ENCODE data around the gene VPS54. TPM values are rescaled to one million over a fixed set of nuclear protein-coding genes. Genes with fewer than 3 reads are reported as not detected.

The VPS54 gene
- total RNA-seq, 2 experiments from 2014 or later = 15.2 to 16.0 TPM

DNA sequence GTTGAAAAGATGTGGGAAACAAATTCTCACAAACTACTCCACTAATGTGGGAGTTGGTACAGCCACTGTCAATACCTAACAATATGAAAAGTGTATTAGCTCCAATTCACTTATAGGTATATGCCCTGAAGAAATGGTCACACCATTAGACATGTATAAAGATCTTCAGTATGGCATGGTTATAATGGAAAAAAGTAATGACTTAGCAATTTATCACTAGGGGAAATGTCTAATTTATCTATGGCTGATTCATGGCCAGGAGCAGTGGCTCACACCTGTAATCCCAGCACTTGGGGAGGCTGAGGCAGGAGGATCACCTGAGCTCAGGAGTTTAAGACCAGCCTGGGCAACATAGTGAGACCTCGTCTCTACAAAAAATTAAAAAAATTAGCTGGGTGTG, 125.1 kb downstream of the VPS54 start:
- POLR2A ChIA-PET = no interaction called here
- H3K4me3 Mint-ChIP-seq = no peak overlapping the region
- no peaks in the 10 kb centered on the region for H3K27me3 Mint-ChIP-seq
- peaks cover 49% of the 10 kb centered on the region for H3K36me3 Mint-ChIP-seq
- DNase-seq (no peak), ATAC-seq (ENCODE audit: low read depth) (no peak)
- no peak overlapping the region for H3K27ac Mint-ChIP-seq
- H3K4me1 Mint-ChIP-seq = no peaks in the 10 kb centered on the region
- no peaks in the 10 kb centered on the region for H3K9me3 Mint-ChIP-seq

DNA sequence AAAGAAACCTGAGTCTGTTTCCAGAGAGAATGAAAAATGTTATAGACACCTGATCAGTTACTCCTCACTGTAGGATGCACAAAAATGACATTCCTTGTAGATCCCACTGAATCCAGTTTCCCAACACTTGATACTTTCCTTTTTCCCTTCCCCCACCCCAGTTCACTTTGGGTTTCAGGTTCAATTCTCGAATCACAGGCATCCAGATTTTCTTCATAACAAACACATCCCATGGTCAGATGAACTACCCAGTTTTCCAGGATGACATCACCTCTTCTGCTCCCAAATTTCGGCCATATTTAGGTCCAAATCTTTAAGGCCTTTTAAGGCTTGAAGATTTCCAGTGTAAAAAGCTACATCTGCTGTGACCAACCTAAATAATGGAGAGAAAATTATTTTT, 126.1 kb downstream of the VPS54 start:
- Mint-ChIP-seq H3K9me3 (no peaks in the 10 kb centered on the region), H3K4me1 (no peaks in the 10 kb centered on the region), H3K4me3 (no peak overlapping the region), H3K27ac (no peak overlapping the region), H3K27me3 (no peaks in the 10 kb centered on the region), H3K36me3 (peaks cover 46% of the 10 kb centered on the region)
- DNase-seq (no peak), ATAC-seq (ENCODE audit: low read depth) (no peak)
- POLR2A ChIA-PET = interaction anchor here (0.7 kb wide), 1 partner anchor 818 kb away, joined by 3 read pairs; no protein-coding TSS in a partner anchor

DNA sequence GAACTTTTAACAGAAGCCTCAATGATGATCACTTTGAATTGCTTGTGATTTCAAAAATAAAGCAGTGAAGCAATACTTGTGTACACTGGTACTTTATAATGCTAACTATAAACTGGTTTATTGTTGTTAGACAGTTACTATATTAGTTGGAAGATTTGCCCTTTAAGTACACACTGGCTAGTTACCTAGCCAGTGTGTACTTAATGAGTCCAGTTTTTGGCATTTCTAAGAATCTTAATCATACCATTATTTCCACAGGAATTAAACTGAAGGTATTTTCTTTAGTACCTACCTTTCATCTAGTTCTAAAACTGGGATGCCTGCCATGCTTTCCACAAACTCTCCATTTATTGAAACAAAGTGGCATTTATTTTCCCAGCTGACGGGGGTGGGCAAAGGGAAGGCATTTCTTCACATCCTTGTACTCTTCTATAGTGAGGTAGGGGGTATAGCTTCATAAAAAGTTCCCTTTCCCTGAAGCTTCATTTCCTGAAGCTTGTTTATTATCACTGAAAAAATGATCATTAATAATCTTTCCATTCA, 127.7 kb downstream of the VPS54 start:
- no peak overlapping the region for H3K4me3 Mint-ChIP-seq
- H3K36me3 Mint-ChIP-seq = peaks cover 42% of the 10 kb centered on the region
- H3K4me1 Mint-ChIP-seq = no peaks in the 10 kb centered on the region
- no peak overlapping the region for H3K27ac Mint-ChIP-seq
- H3K9me3 Mint-ChIP-seq = no peaks in the 10 kb centered on the region
- ATAC-seq (ENCODE audit: low read depth) (no peak), DNase-seq (no peak)
- POLR2A ChIA-PET = no interaction called here
- no peaks in the 10 kb centered on the region for H3K27me3 Mint-ChIP-seq

DNA sequence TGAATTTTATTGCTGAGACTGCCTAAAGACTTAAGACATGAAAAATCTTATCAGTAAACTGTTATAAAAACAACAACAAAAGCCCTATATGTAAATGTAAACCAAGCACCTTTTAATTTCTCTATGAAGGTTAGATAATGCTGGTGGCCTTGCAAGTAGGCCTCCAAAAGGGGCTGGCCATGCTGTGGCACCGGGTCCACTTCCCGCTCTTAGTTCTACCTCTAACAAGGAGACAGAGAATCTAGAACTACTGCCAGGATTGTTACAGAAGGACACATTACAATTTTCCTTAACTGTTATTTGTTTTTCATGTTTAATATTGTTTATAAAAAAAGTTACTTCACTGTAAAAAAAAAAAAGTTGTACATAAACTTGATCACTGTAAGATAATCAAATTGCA, 128.6 kb downstream of the VPS54 start:
- no peak overlapping the region for H3K27ac Mint-ChIP-seq
- H3K9me3 Mint-ChIP-seq = no peaks in the 10 kb centered on the region
- peaks cover 44% of the 10 kb centered on the region for H3K36me3 Mint-ChIP-seq
- no peak for DNase-seq
- ATAC-seq (ENCODE audit: low read depth) = no peak
- no peaks in the 10 kb centered on the region for H3K27me3 Mint-ChIP-seq
- H3K4me1 Mint-ChIP-seq = no peaks in the 10 kb centered on the region
- H3K4me3 Mint-ChIP-seq = no peak overlapping the region
- POLR2A ChIA-PET = no interaction called here

DNA sequence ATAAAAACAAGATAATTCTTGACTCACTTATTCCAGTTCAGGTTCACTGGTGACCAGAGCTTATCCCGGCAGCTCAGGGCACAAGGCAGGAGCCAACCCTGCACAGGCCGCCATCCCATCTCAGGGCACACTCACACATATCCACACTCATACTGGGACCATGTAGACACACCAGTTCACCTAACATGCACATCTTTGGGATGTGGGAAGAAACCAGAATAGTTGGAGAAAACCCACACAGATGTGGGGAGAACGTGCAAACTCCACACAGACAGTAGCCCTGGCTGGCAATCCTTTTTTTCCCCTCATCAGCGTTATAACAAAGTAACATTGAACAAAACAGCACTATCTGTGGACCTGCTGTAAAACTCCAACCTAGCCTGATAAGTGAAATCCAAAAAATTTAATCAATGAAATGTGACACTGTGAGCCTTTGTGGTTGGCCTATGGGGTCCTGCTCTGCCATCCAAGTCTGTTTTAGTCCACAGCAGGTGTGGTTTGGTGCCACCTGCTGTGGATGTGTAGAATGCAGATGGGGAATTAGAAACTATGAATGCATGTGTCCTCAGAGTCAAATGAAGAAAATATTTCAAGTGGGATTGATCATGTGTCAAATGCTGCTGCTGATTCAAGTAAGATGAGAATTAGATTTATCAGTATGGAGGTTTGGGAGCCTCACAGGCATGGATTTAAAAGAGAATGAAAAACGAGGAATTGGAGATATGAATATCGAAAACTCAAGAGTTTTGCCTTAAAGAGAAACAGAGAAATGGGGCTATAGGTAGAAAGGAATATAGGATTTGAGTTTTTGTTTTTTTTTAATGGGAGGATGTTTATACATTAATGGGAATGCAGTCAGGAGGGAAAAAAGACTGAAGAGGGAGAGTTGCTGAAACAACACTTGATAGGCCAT, 130.5 kb downstream of the VPS54 start:
- Mint-ChIP-seq H3K4me1 (no peaks in the 10 kb centered on the region), H3K36me3 (peaks cover 36% of the 10 kb centered on the region)

DNA sequence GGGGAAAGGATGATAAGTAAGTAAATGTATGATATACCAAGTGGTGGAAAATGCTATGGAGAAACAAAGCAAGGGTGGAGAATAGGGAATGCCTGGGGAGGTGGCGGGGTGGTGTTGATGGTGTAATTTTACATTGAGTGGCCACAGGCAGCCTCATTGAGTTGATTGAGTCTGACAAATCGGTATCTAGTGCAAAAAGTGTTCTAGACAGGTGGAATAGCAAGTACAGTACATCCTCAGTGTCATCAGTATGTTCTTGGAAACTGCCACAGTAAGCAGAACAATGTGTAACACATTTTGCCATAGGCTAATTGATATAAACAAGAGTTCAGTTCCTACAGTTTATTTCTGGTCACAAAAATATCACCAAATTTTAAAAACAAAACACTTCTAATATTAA, 131.2 kb downstream of the VPS54 start:
- H3K27ac Mint-ChIP-seq = no peak overlapping the region
- POLR2A ChIA-PET = no interaction called here
- no peak for DNase-seq

More for the DNA sequence above, 130.5 kb downstream of the VPS54 start:
- Mint-ChIP-seq H3K4me3 (no peak overlapping the region), H3K27ac (no peak overlapping the region), H3K27me3 (no peaks in the 10 kb centered on the region), H3K9me3 (no peaks in the 10 kb centered on the region)
- DNase-seq (peak; percentile 40), ATAC-seq (ENCODE audit: low read depth) (peak; percentile 67)
- POLR2A ChIA-PET = no interaction called here

DNA sequence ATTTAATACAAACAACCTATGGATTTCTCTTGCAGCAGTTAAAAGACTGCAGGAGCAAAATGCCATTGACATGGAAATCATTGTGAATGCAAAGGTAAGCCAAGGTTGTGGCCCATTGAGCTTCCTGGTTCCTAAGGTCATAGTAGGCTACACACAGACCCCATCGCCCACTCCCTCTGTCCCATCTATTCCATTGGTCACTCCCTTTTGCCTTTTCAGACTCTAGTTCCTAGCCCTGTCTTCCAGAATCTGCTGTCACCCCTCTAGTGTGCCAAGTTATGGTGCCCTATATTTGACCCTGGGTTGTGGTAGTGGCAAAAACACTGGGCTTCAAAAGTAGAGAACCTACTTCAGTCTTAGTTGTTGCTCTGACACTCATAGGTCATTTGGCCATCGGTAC, 132.8 kb downstream of the VPS54 start:
- no peak for ATAC-seq (ENCODE audit: low read depth)
- POLR2A ChIA-PET = no interaction called here
- Mint-ChIP-seq H3K27me3 (no peaks in the 10 kb centered on the region), H3K4me3 (no peak overlapping the region), H3K27ac (no peak overlapping the region), H3K4me1 (peaks cover 6% of the 10 kb centered on the region), H3K36me3 (peaks cover 39% of the 10 kb centered on the region), H3K9me3 (no peaks in the 10 kb centered on the region)
- DNase-seq = no peak

More for the DNA sequence above, 131.2 kb downstream of the VPS54 start:
- Mint-ChIP-seq H3K36me3 (peaks cover 38% of the 10 kb centered on the region), H3K4me3 (no peak overlapping the region), H3K27me3 (no peaks in the 10 kb centered on the region), H3K4me1 (no peaks in the 10 kb centered on the region), H3K9me3 (no peaks in the 10 kb centered on the region)
- ATAC-seq (ENCODE audit: low read depth) = no peak

DNA sequence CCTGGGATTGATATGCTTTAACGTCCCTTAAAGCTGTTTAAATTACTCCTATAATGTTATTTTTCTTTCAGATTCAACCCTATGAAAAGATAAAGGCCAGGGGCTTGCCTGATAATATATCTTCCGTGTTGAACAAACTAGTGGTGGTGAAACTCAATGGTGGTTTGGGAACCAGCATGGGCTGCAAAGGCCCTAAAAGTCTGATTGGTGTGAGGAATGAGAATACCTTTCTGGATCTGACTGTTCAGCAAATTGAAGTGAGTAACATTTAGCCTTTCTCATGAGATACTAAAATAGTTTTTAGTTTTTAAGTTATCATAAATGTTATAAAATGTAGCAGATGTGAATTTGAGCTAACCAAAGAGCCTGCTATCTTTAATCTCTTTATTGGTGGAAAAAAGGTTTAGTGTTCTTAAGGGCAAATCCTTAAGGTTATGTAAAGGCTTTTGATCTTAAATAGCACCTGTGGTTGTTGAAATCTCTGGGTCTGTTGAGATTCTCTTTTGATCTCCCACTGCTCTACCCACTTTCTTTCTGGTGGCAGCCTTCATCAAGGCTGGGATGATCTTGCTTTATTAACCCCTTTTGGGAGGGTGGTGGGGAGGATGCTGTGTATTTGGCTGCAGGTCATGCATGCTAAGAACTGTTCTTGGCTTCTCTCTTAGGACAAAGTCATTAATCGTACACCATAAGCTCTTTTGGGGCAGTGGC, 136.7 kb downstream of the VPS54 start:
- H3K4me1 Mint-ChIP-seq = peaks cover 12% of the 10 kb centered on the region
- POLR2A ChIA-PET = no interaction called here
- DNase-seq (no peak), ATAC-seq (ENCODE audit: low read depth) (no peak)
- no peaks in the 10 kb centered on the region for H3K27me3 Mint-ChIP-seq
- peak overlapping the region; percentile 37 for H3K27ac Mint-ChIP-seq
- H3K36me3 Mint-ChIP-seq = peaks cover 41% of the 10 kb centered on the region
- H3K4me3 Mint-ChIP-seq = no peak overlapping the region
- H3K9me3 Mint-ChIP-seq = no peaks in the 10 kb centered on the region

DNA sequence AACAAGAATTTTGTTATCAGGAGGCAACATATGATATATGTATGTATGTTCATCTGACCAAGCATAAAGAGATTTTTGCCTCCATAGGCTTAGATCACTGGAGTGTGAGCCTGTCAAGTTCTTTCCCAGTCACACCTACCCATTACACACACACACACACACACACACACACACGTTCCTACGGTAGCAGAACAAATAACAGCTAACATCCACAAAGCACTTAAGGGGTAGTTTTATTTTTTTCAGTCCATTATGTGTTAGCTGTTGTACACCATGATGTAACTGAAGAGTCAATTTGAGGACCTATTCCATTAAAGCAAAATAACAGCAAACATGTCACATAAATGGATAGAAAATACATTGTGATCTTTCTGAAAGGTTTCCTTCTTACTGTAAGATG, 138.0 kb downstream of the VPS54 start:
- peaks cover 49% of the 10 kb centered on the region for H3K36me3 Mint-ChIP-seq
- no peak overlapping the region for H3K27ac Mint-ChIP-seq
- H3K27me3 Mint-ChIP-seq = no peaks in the 10 kb centered on the region
- DNase-seq (no peak), ATAC-seq (ENCODE audit: low read depth) (no peak)
- POLR2A ChIA-PET = no interaction called here
- no peaks in the 10 kb centered on the region for H3K9me3 Mint-ChIP-seq
- no peak overlapping the region for H3K4me3 Mint-ChIP-seq
- peaks cover 14% of the 10 kb centered on the region for H3K4me1 Mint-ChIP-seq

DNA sequence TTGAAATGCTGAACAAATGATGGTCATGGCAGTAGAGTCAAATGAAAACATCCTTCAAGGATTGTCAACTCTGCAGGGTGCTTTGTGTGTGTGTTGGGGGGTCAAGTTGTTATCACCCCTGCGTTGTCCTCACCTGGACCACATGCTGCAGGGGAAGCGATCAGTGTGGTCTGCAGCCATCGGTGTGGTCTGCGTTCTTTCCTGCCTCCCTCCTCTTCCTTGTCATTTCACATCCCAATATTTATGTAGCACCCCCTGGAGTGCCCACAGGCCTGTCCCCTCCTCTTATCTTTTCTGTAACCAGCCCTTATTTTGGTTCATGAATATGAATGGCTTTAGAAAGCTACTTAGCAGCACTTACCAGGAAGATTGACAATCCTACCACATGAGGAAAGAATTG, 138.6 kb downstream of the VPS54 start:
- Mint-ChIP-seq H3K27ac (peak overlapping the region; percentile 47), H3K4me3 (no peak overlapping the region), H3K9me3 (no peaks in the 10 kb centered on the region), H3K36me3 (peaks cover 48% of the 10 kb centered on the region), H3K27me3 (no peaks in the 10 kb centered on the region), H3K4me1 (peaks cover 18% of the 10 kb centered on the region)
- ATAC-seq (ENCODE audit: low read depth) (no peak), DNase-seq (no peak)
- POLR2A ChIA-PET = no interaction called here

DNA sequence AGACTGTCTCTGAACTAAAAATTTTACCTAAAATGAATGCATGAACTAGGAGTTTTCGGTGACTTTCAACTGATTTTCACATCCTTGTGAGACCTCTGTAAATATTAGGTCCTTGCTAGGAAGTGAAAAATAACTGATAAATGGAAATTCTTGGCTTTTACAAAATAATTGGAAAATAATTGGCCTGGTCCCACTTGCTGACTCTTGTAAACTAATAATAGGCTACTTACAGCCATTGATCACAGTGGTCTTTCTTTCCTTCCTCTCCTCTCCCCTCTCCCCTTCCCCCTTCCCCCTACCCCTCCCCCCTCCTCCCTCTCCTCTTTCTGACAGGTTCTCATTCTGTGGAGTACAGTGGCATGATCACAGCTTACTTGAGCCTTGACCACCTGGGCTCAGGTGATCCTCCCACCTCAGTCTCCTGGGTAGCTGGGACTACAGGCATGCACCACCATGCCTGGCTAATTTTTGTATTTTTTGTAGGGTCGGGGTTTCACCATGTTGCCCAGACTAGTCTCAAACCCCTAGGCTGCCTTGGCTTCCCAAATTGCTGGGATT, 139.3 kb downstream of the VPS54 start:
- ATAC-seq (ENCODE audit: low read depth) (no peak), DNase-seq (no peak)
- Mint-ChIP-seq H3K27ac (no peak overlapping the region), H3K4me3 (no peak overlapping the region), H3K9me3 (no peaks in the 10 kb centered on the region), H3K4me1 (peaks cover 20% of the 10 kb centered on the region), H3K27me3 (no peaks in the 10 kb centered on the region), H3K36me3 (peaks cover 48% of the 10 kb centered on the region)
- POLR2A ChIA-PET = no interaction called here

DNA sequence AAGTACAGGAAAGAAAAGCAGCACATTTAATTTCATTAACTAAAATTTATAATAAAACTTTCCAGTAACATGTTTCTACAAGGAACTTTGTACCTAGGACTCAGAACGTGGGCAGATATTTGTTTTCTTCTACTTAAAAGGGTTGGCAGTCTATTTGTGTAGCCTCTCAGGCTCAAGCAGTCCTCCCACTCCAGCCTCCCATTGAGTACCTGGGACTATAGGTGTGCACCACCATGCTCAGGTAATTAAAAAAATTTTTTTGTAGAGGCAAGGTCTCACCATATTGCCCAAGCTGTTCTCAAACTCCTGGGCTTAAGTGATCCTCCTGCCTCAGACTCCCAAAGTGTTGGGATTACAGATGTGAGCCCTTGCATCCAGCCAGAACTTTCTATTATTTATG, 140.7 kb downstream of the VPS54 start:
- Mint-ChIP-seq H3K36me3 (peaks cover 53% of the 10 kb centered on the region), H3K27ac (no peak overlapping the region), H3K27me3 (no peaks in the 10 kb centered on the region), H3K9me3 (peaks cover 6% of the 10 kb centered on the region), H3K4me1 (peaks cover 25% of the 10 kb centered on the region), H3K4me3 (no peak overlapping the region)
- DNase-seq = no peak
- POLR2A ChIA-PET = no interaction called here
- ATAC-seq (ENCODE audit: low read depth) = no peak

DNA sequence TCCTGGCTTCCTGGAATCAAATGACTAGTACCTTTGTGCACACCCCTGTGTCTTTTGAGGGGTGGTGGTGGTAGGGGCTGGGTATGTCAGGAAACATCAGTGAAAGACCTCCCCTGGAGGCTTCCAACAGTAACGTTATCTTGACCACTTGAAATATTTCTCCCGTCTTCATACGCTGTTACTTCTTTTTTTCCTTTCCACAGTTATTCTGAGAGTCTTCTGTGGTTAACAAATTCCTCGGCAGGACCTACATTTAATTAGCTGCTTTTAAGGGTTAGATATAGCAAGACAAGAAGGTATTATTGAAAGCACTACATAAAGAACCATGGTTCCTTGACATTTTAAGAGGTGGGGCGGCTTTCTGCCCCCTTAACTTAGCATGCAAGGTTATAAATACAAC, 142.9 kb downstream of the VPS54 start:
- Mint-ChIP-seq H3K4me3 (no peak overlapping the region), H3K27ac (no peak overlapping the region), H3K27me3 (no peaks in the 10 kb centered on the region), H3K4me1 (peaks cover 26% of the 10 kb centered on the region), H3K9me3 (peaks cover 8% of the 10 kb centered on the region), H3K36me3 (peaks cover 62% of the 10 kb centered on the region)
- no peak for DNase-seq
- POLR2A ChIA-PET = no interaction called here
- ATAC-seq (ENCODE audit: low read depth) = no peak

All from activated naive CD8-positive, alpha-beta T cell treated with anti-CD3 and anti-CD28 coated beads, Interleukin-2, amount 10 ng/mL, durations not matched to agents 7 days and 5 days (primary cell).